Neural progenitor cell (in vitro differentiated cells): ENCODE data around the gene TRABD2B. TPM values are rescaled to one million over a fixed set of nuclear protein-coding genes. Genes with fewer than 3 reads are reported as not detected.

Source experiments
- DNase-seq: peaks from one replicate; pipeline ENCODE4 v3.0.0-alpha.2; 2016; ENCODE audit warnings: low spot score
- H2AFZ ChIP-seq: fragments of 200-600 bp; sonication (generic); replicated peaks from 2 replicates; pipeline ENCODE4 v1.6.1; 2016; ENCODE audit warnings: antibody characterized with exemption
- H3F3A ChIP-seq: fragments of 200-600 bp; sonication (generic); 2 replicates; pipeline ENCODE4 v1.6.1; 2016; ENCODE audit warnings: antibody characterized with exemption, low read depth
- H3K27ac ChIP-seq: fragments of 200-600 bp; sonication (generic); 2 replicates; pipeline ENCODE4 v1.5.1; 2016; ENCODE audit warnings: mild to moderate bottlenecking
- H3K27me3 ChIP-seq: fragments of 200-600 bp; sonication (generic); 2 replicates; pipeline ENCODE4 v1.6.1; 2016; ENCODE audit warnings: mild to moderate bottlenecking, moderate library complexity
- H3K36me3 ChIP-seq: fragments of 200-600 bp; sonication (generic); 2 replicates; pipeline ENCODE4 v1.5.1; 2016
- H3K4me1 ChIP-seq: fragments of 200-600 bp; sonication (generic); 2 replicates; pipeline ENCODE4 v1.6.1; 2016; ENCODE audit warnings: mixed run types
- H3K4me2 ChIP-seq: fragments of 200-600 bp; sonication (generic); 2 replicates; pipeline ENCODE4 v1.6.1; 2016
- H3K4me3 ChIP-seq: fragments of 200-600 bp; sonication (generic); 2 replicates; pipeline ENCODE4 v1.5.1; 2016
- H3K79me2 ChIP-seq: fragments of 200-600 bp; sonication (generic); 2 replicates; pipeline ENCODE4 v1.6.1; 2016; ENCODE audit warnings: low read depth
- H3K9ac ChIP-seq: fragments of 200-600 bp; sonication (generic); 2 replicates; pipeline ENCODE4 v1.6.1; 2016
- H3K9me3 ChIP-seq: fragments of 200-600 bp; sonication (generic); 2 replicates; pipeline ENCODE4 v1.5.1; 2016; ENCODE audit warnings: low read depth
- H4K20me1 ChIP-seq: fragments of 200-600 bp; sonication (generic); 2 replicates; pipeline ENCODE4 v1.6.1; 2016; ENCODE audit warnings: low read depth
- H3K27ac Mint-ChIP-seq: 3 replicates; pipeline ENCODE4 v1.8.0; 2021; ENCODE audit warnings: mixed read lengths
- H3K27me3 Mint-ChIP-seq: 2 replicates; pipeline ENCODE4 v1.8.0; 2022; ENCODE audit warnings: low read depth, mild to moderate bottlenecking, inconsistent platforms, moderate library complexity, mixed read lengths; ENCODE audit not compliant: insufficient read depth
- H3K36me3 Mint-ChIP-seq: 3 replicates; pipeline ENCODE4 v1.8.0; 2021; ENCODE audit warnings: mixed read lengths
- H3K4me1 Mint-ChIP-seq: 3 replicates; pipeline ENCODE4 v1.8.0; 2021; ENCODE audit warnings: mixed read lengths
- H3K4me3 Mint-ChIP-seq: 3 replicates; pipeline ENCODE4 v1.8.0; 2021; ENCODE audit warnings: mild to moderate bottlenecking, moderate library complexity, mixed read lengths
- H3K9me3 Mint-ChIP-seq: 3 replicates; pipeline ENCODE4 v1.8.0; 2020; ENCODE audit warnings: mixed read lengths
- EZH2 ChIP-seq: fragments of 200-600 bp; sonication (generic); IDR thresholded peaks from 2 replicates; pipeline ENCODE4 v1.6.1; 2017; ENCODE audit warnings: antibody characterized with exemption, mild to moderate bottlenecking, moderate library complexity
- EZH2phosphoT487 ChIP-seq: fragments of 200-600 bp; sonication (generic); IDR thresholded peaks from 2 replicates; pipeline ENCODE4 v1.6.1; 2017; ENCODE audit warnings: antibody characterized with exemption
- total RNA-seq: library from RNA; depleted of rRNA; stranded (reverse); fragments of >200 nt; gene quantifications from 2 replicates; pipeline ENCODE4 v1.2.3, GENCODE V29; 2015; ENCODE audit warnings: low replicate concordance
- TF ChIP-seq, protein P1 (sequence below): fragments of 200-600 bp; sonication (generic); IDR thresholded peaks from 2 replicates; pipeline ENCODE4 v1.5.1; 2017; ENCODE audit warnings: antibody characterized with exemption, mild to moderate bottlenecking

Gene TRABD2B
- total RNA-seq, 1 donor from 2014 or later: 0.09 TPM

DNA sequence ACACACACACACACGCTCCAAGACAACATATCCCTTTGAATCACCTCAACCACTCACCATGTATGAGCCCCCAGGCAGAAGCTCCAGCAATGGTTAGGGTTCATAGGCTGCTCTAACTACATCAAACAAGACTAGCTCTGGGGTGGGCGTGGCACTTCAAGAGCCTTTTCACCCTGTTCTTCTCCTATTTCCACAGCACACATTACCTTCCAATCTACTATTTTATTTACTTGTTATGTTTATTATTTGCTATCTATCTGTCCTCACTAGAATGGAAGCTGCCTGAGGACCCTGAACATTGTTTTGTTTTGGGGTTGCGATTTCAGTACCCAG lies 28.7 kb downstream of the TRABD2B start:
- no peak overlapping the region for H3K4me2 ChIP-seq
- Mint-ChIP-seq H3K27me3 (no peaks in the 10 kb centered on the region), H3K36me3 (peaks cover 2% of the 10 kb centered on the region), H3K4me1 (peaks cover 42% of the 10 kb centered on the region), H3K27ac (no peak overlapping the region), H3K4me3 (no peak overlapping the region), H3K9me3 (no peaks in the 10 kb centered on the region)
- H3F3A ChIP-seq: no peaks in the 10 kb centered on the region
- no peak for DNase-seq
- no peaks in the 10 kb centered on the region for H3K36me3 ChIP-seq
- no peak overlapping the region for H3K9ac ChIP-seq
- no peaks in the 10 kb centered on the region for H3K4me1 ChIP-seq
- TF ChIP-seq, protein P1, sequence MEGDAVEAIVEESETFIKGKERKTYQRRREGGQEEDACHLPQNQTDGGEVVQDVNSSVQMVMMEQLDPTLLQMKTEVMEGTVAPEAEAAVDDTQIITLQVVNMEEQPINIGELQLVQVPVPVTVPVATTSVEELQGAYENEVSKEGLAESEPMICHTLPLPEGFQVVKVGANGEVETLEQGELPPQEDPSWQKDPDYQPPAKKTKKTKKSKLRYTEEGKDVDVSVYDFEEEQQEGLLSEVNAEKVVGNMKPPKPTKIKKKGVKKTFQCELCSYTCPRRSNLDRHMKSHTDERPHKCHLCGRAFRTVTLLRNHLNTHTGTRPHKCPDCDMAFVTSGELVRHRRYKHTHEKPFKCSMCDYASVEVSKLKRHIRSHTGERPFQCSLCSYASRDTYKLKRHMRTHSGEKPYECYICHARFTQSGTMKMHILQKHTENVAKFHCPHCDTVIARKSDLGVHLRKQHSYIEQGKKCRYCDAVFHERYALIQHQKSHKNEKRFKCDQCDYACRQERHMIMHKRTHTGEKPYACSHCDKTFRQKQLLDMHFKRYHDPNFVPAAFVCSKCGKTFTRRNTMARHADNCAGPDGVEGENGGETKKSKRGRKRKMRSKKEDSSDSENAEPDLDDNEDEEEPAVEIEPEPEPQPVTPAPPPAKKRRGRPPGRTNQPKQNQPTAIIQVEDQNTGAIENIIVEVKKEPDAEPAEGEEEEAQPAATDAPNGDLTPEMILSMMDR: no peak
- no peak for TF ChIP-seq EZH2phosphoT487
- no peak for TF ChIP-seq EZH2
- H3K27me3 ChIP-seq: no peaks in the 10 kb centered on the region
- no peaks in the 10 kb centered on the region for H3K9me3 ChIP-seq
- no peak overlapping the region for H3K27ac ChIP-seq
- no peak overlapping the region for H2AFZ ChIP-seq
- H4K20me1 ChIP-seq: no peaks in the 10 kb centered on the region
- H3K4me3 ChIP-seq: no peak overlapping the region
- H3K79me2 ChIP-seq: no peaks in the 10 kb centered on the region

DNA sequence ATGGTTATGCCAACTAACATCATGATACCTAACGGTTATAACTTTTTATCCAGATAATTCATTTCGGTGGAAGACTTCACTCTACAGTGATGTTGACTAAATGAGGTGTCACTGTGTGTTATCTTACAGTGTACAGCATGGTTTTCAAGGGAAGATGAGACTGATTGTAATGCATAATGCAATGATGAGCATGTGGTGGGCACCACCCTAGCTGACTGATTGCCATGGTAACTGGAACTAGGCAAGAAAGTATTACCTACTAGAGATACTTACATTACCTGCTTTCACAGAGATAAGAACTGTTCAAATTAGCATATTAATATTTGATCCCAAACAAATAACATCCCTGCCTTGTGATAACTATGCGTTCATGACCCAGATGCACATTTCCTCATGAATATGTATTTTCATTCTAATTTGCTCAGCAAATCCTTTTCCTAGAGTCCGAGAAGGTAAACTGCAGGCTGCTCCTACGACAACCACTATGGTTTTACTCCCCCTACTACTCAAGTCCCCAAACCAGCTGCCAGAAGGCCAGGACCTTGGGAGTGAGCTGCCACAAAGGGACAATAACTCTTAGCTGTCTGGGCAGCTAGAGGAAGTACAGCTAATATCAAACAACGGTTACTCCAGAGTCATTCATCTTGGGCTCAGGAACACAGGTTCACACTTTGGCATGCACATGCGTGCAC lies 29.2 kb downstream of the TRABD2B start:
- Mint-ChIP-seq H3K4me3 (no peak overlapping the region), H3K4me1 (peaks cover 47% of the 10 kb centered on the region), H3K9me3 (no peaks in the 10 kb centered on the region), H3K36me3 (no peaks in the 10 kb centered on the region), H3K27me3 (no peaks in the 10 kb centered on the region), H3K27ac (no peak overlapping the region)
- Histone ChIP-seq H3K79me2 (no peaks in the 10 kb centered on the region), H3K27me3 (no peaks in the 10 kb centered on the region), H3K9ac (no peak overlapping the region), H3F3A (no peaks in the 10 kb centered on the region), H3K36me3 (no peaks in the 10 kb centered on the region), H2AFZ (no peak overlapping the region), H3K4me1 (no peaks in the 10 kb centered on the region), H3K27ac (no peak overlapping the region), H3K9me3 (no peaks in the 10 kb centered on the region), H4K20me1 (no peaks in the 10 kb centered on the region), H3K4me3 (no peak overlapping the region), H3K4me2 (no peak overlapping the region)
- TF ChIP-seq, protein P1: no peak
- TF ChIP-seq EZH2 (no peak), EZH2phosphoT487 (no peak)
- DNase-seq: no peak

DNA sequence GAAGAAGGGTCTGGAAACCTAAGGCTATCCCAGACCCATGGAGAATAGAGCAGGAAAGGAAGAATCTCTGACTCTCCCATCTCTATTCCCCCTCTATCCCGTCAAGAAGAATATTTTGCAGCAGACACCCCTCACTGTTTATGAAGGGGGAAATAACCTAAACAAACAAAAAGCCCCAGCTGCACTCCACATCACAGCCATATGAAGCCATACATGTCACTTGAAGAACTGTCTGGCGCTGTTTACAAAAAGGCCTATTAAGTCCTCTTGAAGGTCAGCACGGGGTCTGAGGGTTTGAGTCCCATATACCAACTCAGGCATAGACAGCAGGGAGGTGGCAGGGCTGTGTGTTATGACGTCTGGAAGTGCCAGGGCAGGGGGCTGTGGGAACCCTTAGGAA lies 31.4 kb downstream of the TRABD2B start:
- Histone ChIP-seq H4K20me1 (no peaks in the 10 kb centered on the region), H3K27ac (no peak overlapping the region), H3K4me3 (no peak overlapping the region), H3K9me3 (no peaks in the 10 kb centered on the region), H2AFZ (no peak overlapping the region), H3K79me2 (no peaks in the 10 kb centered on the region), H3K4me1 (no peaks in the 10 kb centered on the region), H3K36me3 (no peaks in the 10 kb centered on the region), H3K9ac (no peak overlapping the region), H3F3A (no peaks in the 10 kb centered on the region), H3K27me3 (no peaks in the 10 kb centered on the region), H3K4me2 (no peak overlapping the region)
- Mint-ChIP-seq H3K9me3 (peaks cover 7% of the 10 kb centered on the region), H3K27me3 (no peaks in the 10 kb centered on the region), H3K4me3 (no peak overlapping the region), H3K36me3 (no peaks in the 10 kb centered on the region), H3K27ac (no peak overlapping the region), H3K4me1 (peaks cover 46% of the 10 kb centered on the region)
- TF ChIP-seq EZH2 (no peak), EZH2phosphoT487 (no peak)
- TF ChIP-seq, protein P1: no peak
- DNase-seq: no peak
